ENCODE data around the gene PATJ. TPM values are rescaled to one million over a fixed set of nuclear protein-coding genes. Genes with fewer than 3 reads are reported as not detected.
"Not testable (repeated sequence)": the region's sequence is repeated elsewhere in the genome, so short reads cannot be mapped to it uniquely, and the experiment has no call there.

PATJ gene
- total RNA-seq, 4 donors from 2014 or later: 54.9 to 187 (median 62.1) TPM

DNA sequence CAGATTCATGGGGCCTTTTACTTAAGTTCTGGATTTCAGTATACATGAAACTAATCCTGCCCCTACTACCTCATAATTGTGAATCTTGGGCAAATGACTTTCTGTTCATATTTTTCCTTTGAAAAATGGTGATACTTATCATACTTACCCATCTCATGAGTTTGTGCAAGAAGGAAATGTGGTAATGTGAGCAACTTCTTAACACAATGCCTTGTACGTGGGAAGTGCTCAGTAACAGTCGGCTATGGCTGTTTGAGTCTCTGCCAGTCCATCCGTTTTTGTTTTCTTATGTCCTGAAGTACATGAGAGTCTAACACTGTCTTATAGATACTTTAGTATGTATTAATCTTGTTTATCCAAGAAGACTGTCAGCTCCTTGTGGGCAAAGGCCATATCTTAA lies 86.5 kb downstream of the PATJ start:
- no peaks in the 10 kb centered on the region for H3K9me3 ChIP-seq
- no peak for TF ChIP-seq POLR2AphosphoS5 (IDR thresholded peaks at IDR 0.05)
- H3K27ac ChIP-seq: no peak overlapping the region
- no peaks in the 10 kb centered on the region for H3K4me1 ChIP-seq
- H3K36me3 ChIP-seq: peaks cover 46% of the 10 kb centered on the region
- no peak for DNase-seq (ENCODE audit: low spot score in 2 of 2)
- H3K27me3 ChIP-seq: no peaks in the 10 kb centered on the region
- 72% methylated on average over 3 of the region's 3 CpGs for WGBS
- no peak overlapping the region for H3K4me3 ChIP-seq

DNA sequence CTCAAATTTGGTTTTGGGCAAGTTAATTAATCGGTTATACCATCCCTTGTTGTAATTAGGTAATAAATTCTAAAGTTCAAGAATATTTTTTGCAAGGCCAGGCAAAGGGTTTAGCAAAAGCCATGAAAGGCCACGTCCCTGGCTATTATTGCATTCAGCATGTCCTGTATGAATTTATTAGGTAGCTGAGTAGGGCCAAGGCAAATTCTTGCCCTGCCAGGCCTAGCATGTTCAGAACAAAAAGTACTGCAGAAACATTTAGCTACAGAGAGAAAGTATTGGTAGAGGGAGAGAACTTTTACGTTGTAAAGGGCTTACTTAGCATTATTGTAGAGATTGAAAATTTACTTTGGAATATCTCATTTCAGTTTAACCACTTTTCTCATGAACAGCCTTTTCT lies 94.4 kb downstream of the PATJ start:
- Histone ChIP-seq H3K27ac (no peak overlapping the region), H3K36me3 (no peaks in the 10 kb centered on the region)
- no peak for DNase-seq (ENCODE audit: low spot score in 2 of 2)

DNA sequence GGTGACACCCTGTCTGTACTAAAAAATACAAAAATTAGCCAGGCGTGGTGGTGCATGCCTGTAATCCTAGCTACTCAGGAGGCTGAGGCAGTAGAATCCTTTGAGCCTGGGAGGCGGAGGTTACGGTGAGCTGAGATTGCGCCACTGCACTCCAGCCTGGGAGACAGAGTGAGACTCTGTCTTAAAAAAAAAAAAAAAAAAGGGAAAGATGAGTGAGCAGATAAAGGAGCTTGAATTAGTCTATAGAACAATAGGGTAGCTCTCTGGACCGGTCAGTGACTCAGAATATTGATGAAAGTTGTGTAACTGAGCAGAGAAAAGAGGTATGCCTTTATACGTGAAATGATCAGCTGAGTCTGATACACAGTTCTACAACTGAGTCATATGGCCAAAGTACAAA lies 95.3 kb downstream of the PATJ start:
- H3K9me3 ChIP-seq; H3K4me3 ChIP-seq; H3K27ac ChIP-seq; DNase-seq (ENCODE audit: low spot score in 2 of 2); H3K36me3 ChIP-seq; H3K27me3 ChIP-seq; H3K4me1 ChIP-seq: not testable (repeated sequence)
- 95% methylated on average over 6 of the region's 6 CpGs for WGBS

More for the DNA sequence above, 94.4 kb downstream of the PATJ start:
- no peaks in the 10 kb centered on the region for H3K27me3 ChIP-seq
- no peaks in the 10 kb centered on the region for H3K9me3 ChIP-seq
- WGBS: 57% methylated on average over 3 of the region's 3 CpGs
- TF ChIP-seq POLR2AphosphoS5 (IDR thresholded peaks at IDR 0.05): no peak
- no peak for TF ChIP-seq CTCF (IDR thresholded peaks at IDR 0.05)
- no peaks in the 10 kb centered on the region for H3K4me1 ChIP-seq
- no peak overlapping the region for H3K4me3 ChIP-seq

DNA sequence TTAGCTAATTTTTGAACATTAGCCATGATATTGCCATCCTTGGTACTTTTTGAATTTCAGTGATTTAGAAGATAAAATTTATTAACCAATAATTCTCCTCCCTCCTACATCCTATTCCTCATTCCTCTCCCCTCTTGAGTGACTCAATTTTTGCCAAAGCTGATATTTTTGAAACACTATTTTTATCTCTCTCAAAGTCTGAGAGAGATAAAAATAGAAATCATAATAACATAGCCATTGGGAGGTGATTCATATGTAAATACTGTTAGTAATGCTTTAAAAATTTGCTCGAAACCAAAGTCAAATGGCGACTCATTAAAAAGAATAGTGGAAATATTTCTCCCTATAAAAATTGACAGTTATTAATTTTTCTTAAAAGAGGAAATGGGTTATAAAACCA lies 97.4 kb downstream of the PATJ start:
- H3K36me3 ChIP-seq: no peaks in the 10 kb centered on the region
- TF ChIP-seq POLR2A (IDR thresholded peaks at IDR 0.05): no peak
- no peak for TF ChIP-seq CTCF (IDR thresholded peaks at IDR 0.05)
- TF ChIP-seq EP300 (IDR thresholded peaks at IDR 0.05): no peak
- no peak for TF ChIP-seq POLR2AphosphoS5 (IDR thresholded peaks at IDR 0.05)
- DNase-seq (ENCODE audit: low spot score in 2 of 2): no peak
- H3K4me3 ChIP-seq: no peak overlapping the region
- no peaks in the 10 kb centered on the region for H3K4me1 ChIP-seq
- H3K27ac ChIP-seq: no peak overlapping the region
- H3K27me3 ChIP-seq: no peaks in the 10 kb centered on the region
- no peaks in the 10 kb centered on the region for H3K9me3 ChIP-seq
- WGBS: 37% methylated on average over 2 of the region's 2 CpGs

DNA sequence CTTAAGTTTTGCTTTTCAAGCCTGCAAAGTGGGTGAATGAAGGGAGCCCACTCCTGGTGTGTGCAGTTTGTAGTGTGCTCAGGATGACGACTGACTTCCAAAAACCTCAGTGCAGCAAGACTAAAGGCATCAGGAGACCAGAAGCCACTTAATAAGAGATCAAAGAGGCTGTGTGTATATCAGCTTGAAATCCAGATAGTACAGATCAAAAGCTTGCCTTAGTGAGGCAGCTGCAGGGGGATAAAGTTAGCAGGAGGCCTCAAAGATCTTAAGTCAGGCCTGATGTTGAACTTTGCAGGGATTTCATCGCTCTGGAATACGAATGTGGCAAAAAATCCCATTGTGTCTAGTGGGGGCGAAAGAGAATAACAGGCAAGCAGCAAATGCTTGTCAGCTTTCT lies 99.8 kb downstream of the PATJ start:
- Histone ChIP-seq H3K4me1 (no peaks in the 10 kb centered on the region), H3K4me3 (no peak overlapping the region), H3K27ac (no peak overlapping the region), H3K36me3 (no peaks in the 10 kb centered on the region), H3K27me3 (no peaks in the 10 kb centered on the region), H3K9me3 (no peaks in the 10 kb centered on the region)
- no peak for DNase-seq (ENCODE audit: low spot score in 2 of 2)
- 88% methylated on average over 4 of the region's 4 CpGs for WGBS
- TF ChIP-seq EP300 (IDR thresholded peaks at IDR 0.05): no peak

DNA sequence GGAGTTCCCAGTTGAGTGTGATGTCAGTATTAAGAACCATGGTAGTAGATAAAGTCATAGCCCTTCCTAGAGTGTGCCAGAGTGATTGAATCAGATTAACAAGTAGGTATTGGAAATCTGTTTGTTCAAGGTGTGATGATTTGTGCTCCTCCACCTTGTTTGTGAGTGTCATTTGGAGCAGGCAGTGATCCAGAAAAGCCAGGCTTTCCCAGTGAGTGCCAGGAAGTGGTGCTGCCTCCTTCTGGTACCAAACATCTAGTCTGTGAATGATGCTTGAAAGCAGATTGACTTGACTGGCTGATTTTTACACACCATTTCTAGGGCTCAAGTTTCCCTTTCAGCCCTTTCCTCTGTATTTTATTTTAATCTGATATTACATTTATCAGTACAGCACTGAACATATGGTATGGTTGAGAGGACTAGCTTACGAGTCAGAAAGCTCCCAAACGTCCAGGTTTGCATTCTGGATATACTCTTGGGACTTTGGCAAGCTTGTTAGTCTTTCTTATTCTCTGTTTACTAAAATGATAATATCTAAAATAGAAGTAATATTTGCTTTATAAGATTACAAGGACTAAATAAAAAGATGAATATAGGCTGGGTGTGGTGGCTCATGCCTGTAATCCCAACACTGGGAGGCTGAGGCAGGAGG lies 100.7 kb downstream of the PATJ start:
- DNase-seq (ENCODE audit: low spot score in 2 of 2): no peak
- no peak for TF ChIP-seq POLR2AphosphoS5 (IDR thresholded peaks at IDR 0.05)
- TF ChIP-seq POLR2A (IDR thresholded peaks at IDR 0.05): no peak
- no peak for TF ChIP-seq EP300 (IDR thresholded peaks at IDR 0.05)
- no peak for TF ChIP-seq CTCF (IDR thresholded peaks at IDR 0.05)

DNA sequence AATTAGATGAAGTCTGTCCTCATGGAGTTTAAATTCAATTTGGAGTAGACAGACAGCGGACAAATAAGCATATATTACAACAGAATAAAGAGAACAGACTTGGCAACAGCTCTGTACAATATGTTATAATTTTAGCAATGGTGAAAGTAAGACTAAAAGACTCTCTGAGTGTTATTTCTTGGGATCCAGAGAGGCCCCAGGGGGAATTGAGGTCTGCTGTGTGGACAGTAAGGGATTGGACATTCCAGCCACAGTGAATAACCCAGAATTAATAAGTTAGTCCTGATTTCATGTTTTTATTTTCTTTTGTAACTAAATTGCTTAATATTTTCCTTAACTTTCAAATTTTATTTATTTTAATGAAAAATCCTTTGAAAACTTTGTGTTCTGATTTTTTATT lies 101.7 kb downstream of the PATJ start:
- Histone ChIP-seq H3K27ac (no peak overlapping the region), H3K36me3 (no peaks in the 10 kb centered on the region), H3K4me1 (no peaks in the 10 kb centered on the region), H3K9me3 (no peaks in the 10 kb centered on the region), H3K4me3 (no peak overlapping the region), H3K27me3 (no peaks in the 10 kb centered on the region)
- TF ChIP-seq POLR2AphosphoS5 (IDR thresholded peaks at IDR 0.05) (no peak), POLR2A (IDR thresholded peaks at IDR 0.05) (no peak), CTCF (IDR thresholded peaks at IDR 0.05) (no peak), EP300 (IDR thresholded peaks at IDR 0.05) (no peak)
- 97% methylated on average over 1 of the region's 1 CpG for WGBS
- DNase-seq (ENCODE audit: low spot score in 2 of 2): no peak

More for the DNA sequence above, 100.7 kb downstream of the PATJ start:
- no peak overlapping the region for H3K27ac ChIP-seq
- no peak overlapping the region for H3K4me3 ChIP-seq
- H3K9me3 ChIP-seq: no peaks in the 10 kb centered on the region
- no peaks in the 10 kb centered on the region for H3K36me3 ChIP-seq
- WGBS: 70% methylated on average over 2 of the region's 2 CpGs
- H3K4me1 ChIP-seq: no peaks in the 10 kb centered on the region
- H3K27me3 ChIP-seq: no peaks in the 10 kb centered on the region

GRCh38 chr1:61844664-61845063 lies 102.4 kb downstream of the PATJ start:
- H3K9me3 ChIP-seq; H3K4me3 ChIP-seq; H3K4me1 ChIP-seq; H3K27ac ChIP-seq; DNase-seq (ENCODE audit: low spot score in 2 of 2); H3K36me3 ChIP-seq; H3K27me3 ChIP-seq: not testable (repeated sequence)
- 91% methylated on average over 2 of the region's 2 CpGs for WGBS
